Vagina (tissue), 2 donors: ENCODE data around the gene GAL3ST2. TPM values are rescaled to one million over a fixed set of nuclear protein-coding genes. Genes with fewer than 3 reads are reported as not detected.

ENCODE experiments used
- DNase-seq, 2 donors: peaks; one replicate each; pipeline ENCODE4 v3.0.0-alpha.2; 2017; ENCODE audit errors: extremely low spot score in 2 of 2
- H3K27ac ChIP-seq: fragments of 200-600 bp; sonication (generic); one replicate; pipeline ENCODE4 v1.5.1; 2019
- H3K27me3 ChIP-seq: fragments of 200-600 bp; sonication (generic); one replicate; pipeline ENCODE4 v1.5.1; 2019
- H3K36me3 ChIP-seq, 2 donors: fragments of 200-600 bp; sonication (generic); one replicate each; pipeline ENCODE4 v1.5.1; 2017 to 2019
- H3K4me1 ChIP-seq: fragments of 200-600 bp; sonication (generic); one replicate; pipeline ENCODE4 v1.5.1; 2019
- H3K4me3 ChIP-seq, 2 donors: fragments of 200-600 bp; sonication (generic); 1 replicate in 1 of 2; 2 replicates in 1 of 2; pipeline ENCODE4 v1.5.1; 2016 to 2019
- H3K9me3 ChIP-seq: fragments of 200-600 bp; sonication (generic); one replicate; pipeline ENCODE4 v1.5.1; 2019
- POLR2A ChIP-seq, 2 donors: fragments of 450-650 bp; IDR thresholded peaks; one replicate each; pipeline ENCODE4 v1.6.1; 2017; ENCODE audit warnings: antibody characterized with exemption in 2 of 2, mild to moderate bottlenecking in 2 of 2, moderate library complexity in 2 of 2
- POLR2AphosphoS5 ChIP-seq, 2 donors: sonication (generic); formaldehyde crosslinking; IDR thresholded peaks; one replicate each; pipeline ENCODE4 v1.9.0; 2017; ENCODE audit warnings: antibody characterized with exemption in 2 of 2, mild to moderate bottlenecking in 2 of 2, low read depth in 1 of 2; ENCODE audit not compliant: insufficient read depth in 1 of 2
- intact Hi-C: fragments of 100-400 bp; cut with DNase I; formaldehyde crosslinking; loops from one replicate; pipeline ENCODE4 v1.15.1; 2023
- total RNA-seq: library from RNA; depleted of rRNA; stranded (reverse); fragments of >200 nt; gene quantifications from one replicate; pipeline ENCODE4 v1.2.3, GENCODE V29; 2016
- TF ChIP-seq, protein P1 (sequence below), 3 experiments: fragments of 450-650 bp in 2 of 3; fragments of 200-600 bp in 1 of 3; sonication (generic) in 1 of 3; IDR thresholded peaks; one replicate each; pipeline ENCODE4 v1.5.1; 2017 to 2019; ENCODE audit warnings: antibody characterized with exemption in 3 of 3, mild to moderate bottlenecking in 2 of 3, moderate library complexity in 2 of 3

GAL3ST2 gene
- total RNA-seq, 1 donor from 2014 or later, result 0.98 TPM

DNA sequence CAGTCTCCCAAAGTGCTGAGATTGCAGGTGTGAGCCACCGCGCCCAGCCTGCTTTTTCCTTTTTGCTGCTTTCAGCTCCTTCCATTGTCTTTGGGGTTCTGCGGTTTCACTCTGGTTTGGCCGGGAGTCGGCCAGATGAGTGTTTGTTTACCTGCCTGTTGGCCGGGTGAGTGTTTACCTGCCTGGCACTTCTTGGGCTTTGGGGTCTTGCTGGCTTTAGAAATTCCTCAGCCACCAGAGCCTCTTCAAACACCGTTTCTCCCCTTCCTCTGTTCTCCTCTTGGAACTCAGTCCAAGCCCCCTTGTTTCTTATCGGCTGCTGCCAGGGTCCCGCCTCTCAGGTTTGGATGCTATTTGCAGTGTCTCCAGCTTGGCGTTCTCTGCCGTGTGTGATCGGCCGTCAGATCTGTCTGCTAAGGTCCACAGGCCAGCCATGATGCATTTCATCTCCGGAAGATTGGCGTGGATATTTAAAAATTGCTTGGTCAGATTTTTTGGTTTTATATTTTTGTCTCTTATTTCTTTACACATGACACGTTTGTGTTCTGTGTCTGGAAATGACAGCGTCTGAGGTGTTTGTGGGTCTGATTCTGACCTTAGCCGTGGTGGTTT, 14.2 kb upstream of the GAL3ST2 start:
- Histone ChIP-seq H3K27ac (no peak overlapping the region), H3K4me1 (no peaks in the 10 kb centered on the region), H3K4me3 (no peak overlapping the region), H3K9me3 (no peaks in the 10 kb centered on the region), H3K36me3 (peaks cover 0 to 9% of the 10 kb centered on the region in 2 donors), H3K27me3 (no peaks in the 10 kb centered on the region)
- no peak for DNase-seq
- intact Hi-C loops, result no loop called here
- TF ChIP-seq POLR2A (IDR thresholded peaks at IDR 0.05), result no peak
- no peak for TF ChIP-seq POLR2AphosphoS5 (IDR thresholded peaks at IDR 0.05; ENCODE audit: insufficient read depth in 1 of 2, low read depth in 1 of 2)
- TF ChIP-seq, protein P1, sequence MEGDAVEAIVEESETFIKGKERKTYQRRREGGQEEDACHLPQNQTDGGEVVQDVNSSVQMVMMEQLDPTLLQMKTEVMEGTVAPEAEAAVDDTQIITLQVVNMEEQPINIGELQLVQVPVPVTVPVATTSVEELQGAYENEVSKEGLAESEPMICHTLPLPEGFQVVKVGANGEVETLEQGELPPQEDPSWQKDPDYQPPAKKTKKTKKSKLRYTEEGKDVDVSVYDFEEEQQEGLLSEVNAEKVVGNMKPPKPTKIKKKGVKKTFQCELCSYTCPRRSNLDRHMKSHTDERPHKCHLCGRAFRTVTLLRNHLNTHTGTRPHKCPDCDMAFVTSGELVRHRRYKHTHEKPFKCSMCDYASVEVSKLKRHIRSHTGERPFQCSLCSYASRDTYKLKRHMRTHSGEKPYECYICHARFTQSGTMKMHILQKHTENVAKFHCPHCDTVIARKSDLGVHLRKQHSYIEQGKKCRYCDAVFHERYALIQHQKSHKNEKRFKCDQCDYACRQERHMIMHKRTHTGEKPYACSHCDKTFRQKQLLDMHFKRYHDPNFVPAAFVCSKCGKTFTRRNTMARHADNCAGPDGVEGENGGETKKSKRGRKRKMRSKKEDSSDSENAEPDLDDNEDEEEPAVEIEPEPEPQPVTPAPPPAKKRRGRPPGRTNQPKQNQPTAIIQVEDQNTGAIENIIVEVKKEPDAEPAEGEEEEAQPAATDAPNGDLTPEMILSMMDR (IDR thresholded peaks at IDR 0.05), result no peak

DNA sequence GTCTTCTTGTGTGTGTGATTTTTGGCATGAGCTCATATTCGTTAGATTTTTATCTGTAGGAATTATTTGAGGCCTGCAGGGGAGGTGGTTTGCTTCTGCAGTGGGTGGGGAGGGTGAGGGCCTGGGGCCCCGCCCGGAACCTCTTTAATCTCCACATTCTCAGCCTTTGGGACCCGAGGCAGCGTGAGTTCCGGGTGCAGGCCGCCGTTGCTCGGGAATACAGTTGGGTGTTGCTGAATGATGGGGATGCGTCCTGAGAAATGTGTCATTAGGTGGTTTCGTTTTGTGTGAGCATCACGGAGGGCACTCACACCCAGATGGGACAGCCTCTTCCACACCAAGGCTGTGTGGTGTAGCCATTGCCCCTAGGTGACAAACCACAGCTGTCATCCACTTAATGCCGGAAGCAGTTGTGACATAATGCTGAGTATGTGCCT, 13.7 kb upstream of the GAL3ST2 start:
- DNase-seq, result no peak
- H3K4me3 ChIP-seq, result no peak overlapping the region
- H3K27ac ChIP-seq, result no peak overlapping the region
- H3K9me3 ChIP-seq, result no peaks in the 10 kb centered on the region
- TF ChIP-seq POLR2A (IDR thresholded peaks at IDR 0.05) (no peak), POLR2AphosphoS5 (IDR thresholded peaks at IDR 0.05; ENCODE audit: insufficient read depth in 1 of 2, low read depth in 1 of 2) (no peak)
- TF ChIP-seq, protein P1 (IDR thresholded peaks at IDR 0.05), result no peak
- intact Hi-C loops, result no loop called here
- H3K36me3 ChIP-seq, result peaks cover 0 to 14% of the 10 kb centered on the region in 2 donors
- H3K27me3 ChIP-seq, result no peaks in the 10 kb centered on the region
- H3K4me1 ChIP-seq, result no peaks in the 10 kb centered on the region

DNA sequence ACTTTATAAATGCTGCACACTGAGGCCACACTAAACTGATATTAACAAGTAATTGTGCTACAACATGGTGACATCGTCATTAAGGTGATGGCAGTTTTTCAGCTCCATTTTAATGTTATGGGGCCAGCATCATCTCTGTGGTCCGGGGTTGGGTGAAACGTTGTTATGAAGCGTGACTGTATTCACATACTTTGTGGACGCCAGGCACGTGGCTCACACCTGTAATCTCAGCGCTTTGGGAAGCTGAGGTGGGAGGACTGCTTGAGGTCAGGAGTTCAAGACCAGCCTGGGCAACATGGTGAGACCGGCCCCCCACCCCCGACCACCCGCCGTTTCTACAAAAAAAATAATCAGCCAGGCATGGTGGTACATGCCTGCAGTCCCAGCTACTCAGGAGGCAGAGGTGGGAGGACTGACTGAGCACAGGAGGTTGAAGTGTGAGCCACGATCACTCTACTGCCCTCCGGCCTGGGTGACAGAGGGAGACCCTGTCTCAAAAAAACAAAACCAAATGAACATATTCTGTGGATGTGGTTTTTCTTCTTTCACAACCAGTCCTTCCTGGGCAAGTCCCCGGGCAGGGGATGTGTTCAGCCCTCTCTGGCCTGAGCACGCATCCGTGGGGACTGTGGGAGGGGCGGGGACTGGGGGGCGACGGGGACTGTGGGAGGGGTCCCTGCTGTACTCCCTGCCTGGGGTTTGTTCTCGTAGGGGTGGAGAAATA, 12.9 kb upstream of the GAL3ST2 start:
- DNase-seq, result no peak
- intact Hi-C loops, result no loop called here
- Histone ChIP-seq H3K27ac (no peak overlapping the region), H3K36me3 (peaks cover 0 to 14% of the 10 kb centered on the region in 2 donors), H3K4me3 (no peak overlapping the region), H3K4me1 (no peaks in the 10 kb centered on the region), H3K27me3 (no peaks in the 10 kb centered on the region), H3K9me3 (no peaks in the 10 kb centered on the region)
- TF ChIP-seq, protein P1 (IDR thresholded peaks at IDR 0.05), result no peak
- TF ChIP-seq POLR2AphosphoS5 (IDR thresholded peaks at IDR 0.05; ENCODE audit: insufficient read depth in 1 of 2, low read depth in 1 of 2), result no peak
- TF ChIP-seq POLR2A (IDR thresholded peaks at IDR 0.05), result no peak

DNA sequence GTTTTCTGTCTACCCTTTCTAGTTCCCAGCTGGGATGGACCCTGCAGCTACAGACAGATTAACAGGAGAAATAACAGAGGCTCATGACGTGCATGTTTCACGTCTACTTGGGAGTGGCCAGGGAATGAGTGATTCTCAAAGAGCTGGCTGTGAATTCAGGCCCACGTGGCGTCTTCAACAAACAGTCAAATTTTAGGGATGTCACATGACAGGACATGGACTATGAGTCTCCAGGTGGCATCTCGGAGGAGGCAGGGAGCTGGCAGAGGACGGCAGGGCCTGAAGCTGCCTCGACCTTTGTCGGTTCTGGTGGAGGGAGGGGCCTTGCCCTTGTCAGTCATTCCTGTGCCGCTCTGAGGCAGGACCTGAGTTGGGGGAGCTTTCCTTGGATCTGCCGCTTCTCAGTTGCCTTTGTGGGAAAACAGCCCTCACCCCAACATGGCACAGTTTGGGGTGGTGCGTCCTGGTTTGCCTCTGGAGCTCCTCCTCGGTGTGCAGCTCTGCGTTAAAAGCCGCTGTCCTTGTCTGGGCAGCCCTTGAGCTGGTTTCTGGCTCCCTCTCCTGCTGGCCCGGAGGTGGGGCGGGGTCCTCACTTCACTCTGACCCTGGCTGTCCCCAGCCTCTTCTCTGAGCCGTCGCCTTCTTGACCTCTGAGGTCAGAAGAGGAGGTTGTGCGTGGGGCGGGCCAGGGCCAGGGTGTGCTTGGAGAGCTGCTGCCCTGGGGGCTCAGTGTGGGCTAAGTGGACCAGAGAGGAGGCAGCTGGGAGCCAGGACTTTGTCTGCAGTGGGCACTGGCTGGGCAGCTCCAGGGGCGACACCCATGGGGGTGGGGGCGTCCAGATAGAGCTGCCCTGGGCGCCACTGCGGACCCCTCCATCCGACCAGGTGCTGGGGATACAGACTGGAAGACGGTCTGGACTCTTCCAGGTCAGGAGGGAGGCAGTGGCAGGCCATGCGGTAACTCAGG, 12.1 kb upstream of the GAL3ST2 start:
- no peak overlapping the region for H3K4me3 ChIP-seq
- H3K27ac ChIP-seq, result no peak overlapping the region
- TF ChIP-seq, protein P1 (IDR thresholded peaks at IDR 0.05), result no peak
- TF ChIP-seq POLR2AphosphoS5 (IDR thresholded peaks at IDR 0.05; ENCODE audit: insufficient read depth in 1 of 2, low read depth in 1 of 2) (no peak), POLR2A (IDR thresholded peaks at IDR 0.05) (no peak)
- no peaks in the 10 kb centered on the region for H3K4me1 ChIP-seq
- no peaks in the 10 kb centered on the region for H3K27me3 ChIP-seq
- H3K36me3 ChIP-seq, result peaks cover 0 to 8% of the 10 kb centered on the region in 2 donors
- DNase-seq, result no peak
- intact Hi-C loops, result no loop called here
- no peaks in the 10 kb centered on the region for H3K9me3 ChIP-seq
